ENCODE data around the gene MAGEF1. TPM values are rescaled to one million over a fixed set of nuclear protein-coding genes. Genes with fewer than 3 reads are reported as not detected.

MAGEF1 gene
- total and polyA plus RNA-seq, 2 experiments from 2014 or later, result 66.5 to 88.7 TPM

GRCh38 chr3:184703657-184704056 is 8.2 kb downstream of the MAGEF1 start:
- ATAC-seq, result no peak
- 0 out of 2 replicates have a peak, but pooled peaks cover 3% of the 10 kb centered on the region for H3K9me2 ChIP-seq (ENCODE audit: insufficient read depth)
- no peak for TF ChIP-seq EZH2 (IDR thresholded peaks at IDR 0.05; ENCODE audit: low read depth, unreplicated experiment)
- no peak for TF ChIP-seq CREB1 (CRISPR knock-in tag; IDR thresholded peaks at IDR 0.05; ENCODE audit: low read depth)
- peaks cover 23% of the 10 kb centered on the region for H3K9me3 Mint-ChIP-seq
- no peaks in the 10 kb centered on the region for H3K36me3 ChIP-seq (ENCODE audit: insufficient read depth)
- no peak overlapping the region for H3K4me3 Mint-ChIP-seq
- no peaks in the 10 kb centered on the region for H3K4me1 ChIP-seq (ENCODE audit: insufficient read depth)
- peaks cover 5% of the 10 kb centered on the region; the same call in 1 of the 3 replicates for H3K4me1 Mint-ChIP-seq
- H3K27me3 ChIP-seq (ENCODE audit: insufficient read depth), result no peaks in the 10 kb centered on the region
- no peak overlapping the region for H3K27ac Mint-ChIP-seq
- DNase-seq (ENCODE audit: low spot score), result no peak
- H3K79me2 ChIP-seq (replicated peaks; ENCODE audit: insufficient read depth), result no peaks in the 10 kb centered on the region
- no peak overlapping the region for H3K4me3 ChIP-seq
- no peak overlapping the region for H2AFZ ChIP-seq
- no peaks in the 10 kb centered on the region for H3F3A ChIP-seq (replicated peaks; ENCODE audit: low read depth)
- no peak overlapping the region for H3K4me2 ChIP-seq
- H4K20me1 ChIP-seq (replicated peaks; ENCODE audit: insufficient read depth), result 0 out of 2 replicates have a peak, but pooled peaks cover 4% of the 10 kb centered on the region
- H3K27ac ChIP-seq (ENCODE audit: low read depth), result no peak overlapping the region
- H3K36me3 Mint-ChIP-seq (ENCODE audit: low read depth), result peaks cover 30% of the 10 kb centered on the region
- H3K27me3 Mint-ChIP-seq (ENCODE audit: insufficient read depth, low read depth, poor library complexity), result no peaks in the 10 kb centered on the region

- Histone ChIP-seq H4K20me1 (replicated peaks; ENCODE audit: insufficient read depth) (0 out of 2 replicates have a peak, but pooled peaks cover 3% of the 10 kb centered on the region), H3K27me3 (ENCODE audit: insufficient read depth) (no peaks in the 10 kb centered on the region), H3F3A (replicated peaks; ENCODE audit: low read depth) (no peaks in the 10 kb centered on the region), H2AFZ (no peak overlapping the region), H3K27ac (ENCODE audit: low read depth) (no peak overlapping the region), H3K4me2 (no peak overlapping the region), H3K9me2 (ENCODE audit: insufficient read depth) (no peaks in the 10 kb centered on the region), H3K79me2 (replicated peaks; ENCODE audit: insufficient read depth) (no peaks in the 10 kb centered on the region), H3K4me3 (no peak overlapping the region), H3K4me1 (ENCODE audit: insufficient read depth) (peaks cover 12% of the 10 kb centered on the region; the same call in 1 of the 2 replicates), H3K36me3 (ENCODE audit: insufficient read depth) (no peaks in the 10 kb centered on the region)
- DNase-seq (ENCODE audit: low spot score) (no peak), ATAC-seq (no peak)
- peaks cover 9% of the 10 kb centered on the region; the same call in 2 of the 3 replicates for H3K9me3 Mint-ChIP-seq
- H3K4me1 Mint-ChIP-seq, result peaks cover 17% of the 10 kb centered on the region
- H3K27ac Mint-ChIP-seq, result no peak overlapping the region
- H3K4me3 Mint-ChIP-seq, result no peak overlapping the region
- TF ChIP-seq NANOG (IDR thresholded peaks at IDR 0.05; ENCODE audit: borderline replicate concordance) (no peak), ETS1 (IDR thresholded peaks at IDR 0.05) (no peak), CTCF (conservative IDR thresholded peaks at IDR 0.05; ENCODE audit: low read depth in 2 of 2) (no peak), ZNF331 (CRISPR knock-in tag; IDR thresholded peaks at IDR 0.05; ENCODE audit: low read depth) (no peak)
- H3K27me3 Mint-ChIP-seq (ENCODE audit: insufficient read depth, low read depth, poor library complexity), result peaks cover 7% of the 10 kb centered on the region
- peaks cover 7% of the 10 kb centered on the region for H3K36me3 Mint-ChIP-seq (ENCODE audit: low read depth)
Measured at GRCh38 chr3:184700759-184701158, 11.1 kb downstream of the MAGEF1 start.

GRCh38 chr3:184697845-184698244 is 14.0 kb downstream of the MAGEF1 start:
- H3K27me3 Mint-ChIP-seq (ENCODE audit: insufficient read depth, low read depth, poor library complexity), result peaks cover 8% of the 10 kb centered on the region
- Histone ChIP-seq H4K20me1 (replicated peaks; ENCODE audit: insufficient read depth) (no peaks in the 10 kb centered on the region), H3K4me1 (ENCODE audit: insufficient read depth) (peaks cover 16% of the 10 kb centered on the region; the same call in 1 of the 2 replicates), H3K79me2 (replicated peaks; ENCODE audit: insufficient read depth) (no peaks in the 10 kb centered on the region), H3K27ac (ENCODE audit: low read depth) (no peak overlapping the region), H3F3A (replicated peaks; ENCODE audit: low read depth) (no peaks in the 10 kb centered on the region), H3K4me3 (no peak overlapping the region), H3K27me3 (ENCODE audit: insufficient read depth) (no peaks in the 10 kb centered on the region), H2AFZ (no peak overlapping the region), H3K4me2 (no peak overlapping the region), H3K36me3 (ENCODE audit: insufficient read depth) (no peaks in the 10 kb centered on the region), H3K9me2 (ENCODE audit: insufficient read depth) (no peaks in the 10 kb centered on the region)
- no peak overlapping the region for H3K4me3 Mint-ChIP-seq
- no peak overlapping the region for H3K27ac Mint-ChIP-seq
- peaks cover 7% of the 10 kb centered on the region for H3K36me3 Mint-ChIP-seq (ENCODE audit: low read depth)
- H3K4me1 Mint-ChIP-seq, result peaks cover 37% of the 10 kb centered on the region
- H3K9me3 Mint-ChIP-seq, result peaks cover 9% of the 10 kb centered on the region; the same call in 2 of the 3 replicates
- DNase-seq (ENCODE audit: low spot score), result no peak
- peak; percentile 21; the same call in 2 of the 3 replicates for ATAC-seq
- TF ChIP-seq EZH2phosphoT487 (IDR thresholded peaks at IDR 0.05; ENCODE audit: unreplicated experiment) (no peak), NANOG (IDR thresholded peaks at IDR 0.05; ENCODE audit: borderline replicate concordance) (no peak), EZH2 (IDR thresholded peaks at IDR 0.05; ENCODE audit: low read depth, unreplicated experiment) (no peak), ZNF331 (CRISPR knock-in tag; IDR thresholded peaks at IDR 0.05; ENCODE audit: low read depth) (no peak), JUNB (IDR thresholded peaks at IDR 0.05; ENCODE audit: unreplicated experiment) (no peak), ZNF114 (CRISPR knock-in tag; IDR thresholded peaks at IDR 0.05) (no peak), REST (IDR thresholded peaks at IDR 0.05; ENCODE audit: unreplicated experiment) (no peak), POLR2AphosphoS5 (IDR thresholded peaks at IDR 0.05; ENCODE audit: low read depth) (no peak)
